MM.1S (cell line): ENCODE results near the gene MRM1.

Source experiments
- EZH2 ChIP-seq: fragments of 300-600 bp; sonication (generic); optimal IDR thresholded peaks from 2 replicates; pipeline ENCODE3; 2017; ENCODE audit warnings: low read depth, mild to moderate bottlenecking, antibody characterized with exemption, low read length, mixed read lengths
- EZH2phosphoT487 ChIP-seq: fragments of 300-600 bp; sonication (generic); IDR thresholded peaks from 2 replicates; pipeline ENCODE4 v1.6.1; 2018; ENCODE audit warnings: antibody characterized with exemption, low read length
- TF ChIP-seq, protein P1 (sequence below): fragments of 300-600 bp; sonication (generic); IDR thresholded peaks from 2 replicates; pipeline ENCODE4 v1.5.1; 2016; ENCODE audit warnings: antibody characterized with exemption, low read length, mixed read lengths

DNA sequence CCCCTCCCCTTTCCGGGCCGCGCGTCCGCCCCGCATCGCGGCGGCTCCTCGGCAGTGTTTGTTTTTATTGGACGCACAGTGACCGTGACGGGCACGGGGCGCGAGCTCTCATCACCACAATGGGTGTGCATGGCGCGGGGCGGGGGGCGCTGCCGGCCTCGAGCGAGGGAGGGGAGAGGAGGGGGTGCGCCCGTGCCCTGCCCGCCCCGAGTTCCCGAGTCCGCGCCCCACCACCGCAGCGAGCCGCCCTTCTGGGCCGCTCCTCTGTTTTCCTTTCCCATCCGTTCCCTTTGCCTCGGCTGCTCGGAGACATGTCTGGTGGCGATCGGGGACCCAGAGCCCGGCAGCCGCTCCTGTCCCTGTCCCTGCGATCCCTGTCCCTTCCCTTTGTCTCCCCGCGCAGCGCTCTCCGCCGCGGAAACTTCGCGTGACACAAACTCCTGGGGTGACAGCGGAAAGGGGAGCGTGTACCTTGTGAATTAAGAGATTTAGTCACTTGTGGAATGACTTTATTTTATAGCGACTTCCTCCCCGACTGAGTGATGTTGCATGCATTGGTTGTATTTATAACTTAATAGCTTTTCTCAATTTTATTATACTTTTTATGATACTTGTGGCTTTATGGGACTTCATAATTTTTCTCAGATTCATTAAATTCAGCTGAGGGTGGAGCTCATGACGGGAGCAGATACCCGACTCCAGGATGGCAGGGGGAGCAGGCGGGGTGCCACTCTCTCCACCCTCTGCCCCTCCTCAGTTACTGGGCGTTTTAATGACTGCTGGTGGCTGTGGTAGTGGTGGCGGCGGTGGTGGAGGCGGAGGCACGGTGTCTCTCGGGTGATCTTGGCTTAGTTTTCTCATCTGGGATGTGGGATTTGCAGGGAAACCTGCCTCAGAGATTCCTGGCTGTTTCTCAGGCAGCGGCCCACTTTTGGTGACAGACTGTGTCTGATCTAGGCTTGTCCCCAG is 40.8 kb downstream of the MRM1 start:
- TF ChIP-seq EZH2 (no peak), EZH2phosphoT487 (no peak)
- TF ChIP-seq, protein P1, sequence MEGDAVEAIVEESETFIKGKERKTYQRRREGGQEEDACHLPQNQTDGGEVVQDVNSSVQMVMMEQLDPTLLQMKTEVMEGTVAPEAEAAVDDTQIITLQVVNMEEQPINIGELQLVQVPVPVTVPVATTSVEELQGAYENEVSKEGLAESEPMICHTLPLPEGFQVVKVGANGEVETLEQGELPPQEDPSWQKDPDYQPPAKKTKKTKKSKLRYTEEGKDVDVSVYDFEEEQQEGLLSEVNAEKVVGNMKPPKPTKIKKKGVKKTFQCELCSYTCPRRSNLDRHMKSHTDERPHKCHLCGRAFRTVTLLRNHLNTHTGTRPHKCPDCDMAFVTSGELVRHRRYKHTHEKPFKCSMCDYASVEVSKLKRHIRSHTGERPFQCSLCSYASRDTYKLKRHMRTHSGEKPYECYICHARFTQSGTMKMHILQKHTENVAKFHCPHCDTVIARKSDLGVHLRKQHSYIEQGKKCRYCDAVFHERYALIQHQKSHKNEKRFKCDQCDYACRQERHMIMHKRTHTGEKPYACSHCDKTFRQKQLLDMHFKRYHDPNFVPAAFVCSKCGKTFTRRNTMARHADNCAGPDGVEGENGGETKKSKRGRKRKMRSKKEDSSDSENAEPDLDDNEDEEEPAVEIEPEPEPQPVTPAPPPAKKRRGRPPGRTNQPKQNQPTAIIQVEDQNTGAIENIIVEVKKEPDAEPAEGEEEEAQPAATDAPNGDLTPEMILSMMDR: no peak
